ENCODE results near the gene CITED4. TPM values are rescaled to one million over a fixed set of nuclear protein-coding genes. Genes with fewer than 3 reads are reported as not detected.

Gene CITED4
- total RNA-seq, 1 experiment from 2014 or later = 10.6 TPM

GRCh38 chr1:40822890-40823289, 39.3 kb downstream of the CITED4 start:
- ChIA-PET CTCF (no interaction called here), POLR2A (ENCODE audit: unreplicated experiment) (no interaction called here)
- H3K4me3 ChIP-seq (ENCODE audit: low read length) = no peak overlapping the region
- H3K4me1 ChIP-seq (ENCODE audit: insufficient read depth, low read length) = no peaks in the 10 kb centered on the region
- no peak overlapping the region for H3K4me2 ChIP-seq (ENCODE audit: low read length)
- no peak overlapping the region for H3K27ac ChIP-seq (ENCODE audit: low read length)
- intact Hi-C loops (cut with micrococcal nuclease) = no loop called here
- TF ChIP-seq EZH2 (IDR thresholded peaks at IDR 0.05; ENCODE audit: low read length, unreplicated experiment) = no peak
- TF ChIP-seq EZH2phosphoT487 (IDR thresholded peaks at IDR 0.05; ENCODE audit: borderline replicate concordance, low read length) = no peak
- TF ChIP-seq, protein P1, sequence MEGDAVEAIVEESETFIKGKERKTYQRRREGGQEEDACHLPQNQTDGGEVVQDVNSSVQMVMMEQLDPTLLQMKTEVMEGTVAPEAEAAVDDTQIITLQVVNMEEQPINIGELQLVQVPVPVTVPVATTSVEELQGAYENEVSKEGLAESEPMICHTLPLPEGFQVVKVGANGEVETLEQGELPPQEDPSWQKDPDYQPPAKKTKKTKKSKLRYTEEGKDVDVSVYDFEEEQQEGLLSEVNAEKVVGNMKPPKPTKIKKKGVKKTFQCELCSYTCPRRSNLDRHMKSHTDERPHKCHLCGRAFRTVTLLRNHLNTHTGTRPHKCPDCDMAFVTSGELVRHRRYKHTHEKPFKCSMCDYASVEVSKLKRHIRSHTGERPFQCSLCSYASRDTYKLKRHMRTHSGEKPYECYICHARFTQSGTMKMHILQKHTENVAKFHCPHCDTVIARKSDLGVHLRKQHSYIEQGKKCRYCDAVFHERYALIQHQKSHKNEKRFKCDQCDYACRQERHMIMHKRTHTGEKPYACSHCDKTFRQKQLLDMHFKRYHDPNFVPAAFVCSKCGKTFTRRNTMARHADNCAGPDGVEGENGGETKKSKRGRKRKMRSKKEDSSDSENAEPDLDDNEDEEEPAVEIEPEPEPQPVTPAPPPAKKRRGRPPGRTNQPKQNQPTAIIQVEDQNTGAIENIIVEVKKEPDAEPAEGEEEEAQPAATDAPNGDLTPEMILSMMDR (conservative IDR thresholded peaks at IDR 0.05; ENCODE audit: low read depth, low read length) = no peak
- no TSS peak for BruUV-seq (replicated peaks)
- no peaks in the 10 kb centered on the region for H3K27me3 ChIP-seq (ENCODE audit: low read length)
- H3K9me2 ChIP-seq (replicated peaks; ENCODE audit: low read length) = no peaks in the 10 kb centered on the region
- H3K9ac ChIP-seq (ENCODE audit: low read length) = no peak overlapping the region
- H2AFZ ChIP-seq (ENCODE audit: low read length) = no peak overlapping the region
- no peak for ATAC-seq
- H3K36me3 ChIP-seq (ENCODE audit: low read depth, low read length) = no peaks in the 10 kb centered on the region
- H4K20me1 ChIP-seq (ENCODE audit: low read length) = no peaks in the 10 kb centered on the region
- no peaks in the 10 kb centered on the region for H3K79me2 ChIP-seq (ENCODE audit: low read length)
- no peaks in the 10 kb centered on the region for H3K9me3 ChIP-seq (ENCODE audit: low read length)
- no peak for DNase-seq
- H3F3A ChIP-seq (ENCODE audit: low read length, unreplicated experiment) = no peaks in the 10 kb centered on the region

DNA sequence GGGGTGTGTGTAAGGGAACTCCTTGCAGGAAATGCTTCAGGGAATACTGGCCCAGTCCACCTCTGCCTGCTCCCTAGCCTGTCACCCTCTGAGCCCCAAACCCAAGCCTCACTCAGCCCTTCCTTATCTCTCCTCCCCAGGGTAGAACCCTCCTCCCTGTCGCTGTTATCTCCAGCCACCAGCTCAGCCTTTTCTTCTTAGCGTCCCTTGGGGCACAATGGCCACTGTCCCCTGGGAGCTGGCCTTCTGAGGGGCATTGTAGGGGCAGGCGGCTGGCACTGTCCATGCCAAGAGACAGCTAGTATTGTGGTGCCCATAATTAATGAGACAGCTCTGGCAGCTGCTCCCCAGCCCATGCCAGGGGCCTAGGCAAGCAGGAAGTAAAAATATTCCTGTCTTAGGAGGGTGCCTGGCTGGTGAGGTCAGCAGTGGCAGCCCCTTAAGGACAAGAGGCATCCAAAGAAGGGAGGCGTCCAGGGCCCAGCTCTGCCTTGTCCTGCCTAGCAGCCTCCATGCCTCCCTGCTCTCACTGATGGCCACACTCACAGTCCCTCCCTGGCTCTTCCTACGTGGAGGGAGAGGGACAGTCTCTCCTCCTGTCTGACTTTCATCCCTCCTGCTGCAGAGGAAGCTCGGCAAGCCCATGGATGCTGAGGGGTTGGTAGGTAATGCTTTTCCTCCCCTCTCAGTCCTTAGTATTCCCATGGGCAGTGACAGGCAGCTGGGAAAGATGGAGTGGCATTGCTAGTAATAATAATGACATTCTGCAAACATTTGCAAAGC, 41.1 kb downstream of the CITED4 start:
- no peaks in the 10 kb centered on the region for H3F3A ChIP-seq (ENCODE audit: low read length, unreplicated experiment)
- H3K9me2 ChIP-seq (replicated peaks; ENCODE audit: low read length) = no peaks in the 10 kb centered on the region
- H3K4me1 ChIP-seq (ENCODE audit: insufficient read depth, low read length) = no peaks in the 10 kb centered on the region
- intact Hi-C loops (cut with micrococcal nuclease) = no loop called here
- no peaks in the 10 kb centered on the region for H3K27me3 ChIP-seq (ENCODE audit: low read length)
- H3K27ac ChIP-seq (ENCODE audit: low read length) = no peak overlapping the region
- BruUV-seq (replicated peaks) = no TSS peak
- ATAC-seq (no peak), DNase-seq (no peak)
- H3K9me3 ChIP-seq (ENCODE audit: low read length) = no peaks in the 10 kb centered on the region
- H2AFZ ChIP-seq (ENCODE audit: low read length) = no peak overlapping the region
- H3K36me3 ChIP-seq (ENCODE audit: low read depth, low read length) = no peaks in the 10 kb centered on the region
- no peaks in the 10 kb centered on the region for H3K79me2 ChIP-seq (ENCODE audit: low read length)
- H3K4me2 ChIP-seq (ENCODE audit: low read length) = no peak overlapping the region
- no peak overlapping the region for H3K9ac ChIP-seq (ENCODE audit: low read length)
- ChIA-PET CTCF (no interaction called here), POLR2A (ENCODE audit: unreplicated experiment) (no interaction called here)
- TF ChIP-seq, protein P1 (conservative IDR thresholded peaks at IDR 0.05; ENCODE audit: low read depth, low read length) = no peak
- TF ChIP-seq EZH2phosphoT487 (IDR thresholded peaks at IDR 0.05; ENCODE audit: borderline replicate concordance, low read length) (no peak), EZH2 (IDR thresholded peaks at IDR 0.05; ENCODE audit: low read length, unreplicated experiment) (no peak)
- H3K4me3 ChIP-seq (ENCODE audit: low read length) = no peak overlapping the region
- no peaks in the 10 kb centered on the region for H4K20me1 ChIP-seq (ENCODE audit: low read length)

DNA sequence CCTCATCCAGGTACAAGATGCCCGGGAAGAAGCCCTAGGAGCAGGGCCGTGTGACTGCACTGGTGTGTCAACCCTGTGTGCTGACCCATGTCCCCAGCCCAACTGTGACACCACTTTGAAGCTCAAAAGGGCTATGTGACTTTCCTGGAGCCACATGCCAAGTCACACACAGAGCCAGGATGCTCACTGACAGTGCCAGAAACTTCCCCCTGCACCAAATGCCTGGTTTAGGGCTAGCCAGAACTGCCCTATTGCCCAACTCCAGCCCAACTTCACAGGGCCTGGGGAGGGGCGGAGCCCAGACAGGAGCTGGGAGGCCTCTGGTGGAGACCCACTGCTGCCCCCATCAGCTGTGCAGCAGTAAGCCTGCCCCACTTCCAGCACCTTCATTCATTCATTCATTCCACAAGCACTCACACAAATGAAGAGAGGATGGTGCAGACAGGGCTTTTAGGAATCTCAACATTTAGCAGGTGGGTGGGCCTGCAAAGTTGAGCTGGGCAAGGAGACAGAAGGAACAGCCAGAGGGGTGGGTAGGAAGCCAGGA, 41.8 kb downstream of the CITED4 start:
- no peaks in the 10 kb centered on the region for H3K27me3 ChIP-seq (ENCODE audit: low read length)
- DNase-seq (no peak), ATAC-seq (0 out of 2 replicates have a peak, but pooled peaks have one; percentile 20)
- H3K9ac ChIP-seq (ENCODE audit: low read length) = no peak overlapping the region
- no peaks in the 10 kb centered on the region for H4K20me1 ChIP-seq (ENCODE audit: low read length)
- ChIA-PET CTCF (no interaction called here), POLR2A (ENCODE audit: unreplicated experiment) (no interaction called here)
- H3K9me2 ChIP-seq (replicated peaks; ENCODE audit: low read length) = no peaks in the 10 kb centered on the region
- no peak overlapping the region for H3K27ac ChIP-seq (ENCODE audit: low read length)
- H3K4me3 ChIP-seq (ENCODE audit: low read length) = no peak overlapping the region
- H3K36me3 ChIP-seq (ENCODE audit: low read depth, low read length) = no peaks in the 10 kb centered on the region
- intact Hi-C loops (cut with micrococcal nuclease) = no loop called here
- no peak for TF ChIP-seq EZH2phosphoT487 (IDR thresholded peaks at IDR 0.05; ENCODE audit: borderline replicate concordance, low read length)
- TF ChIP-seq, protein P1 (conservative IDR thresholded peaks at IDR 0.05; ENCODE audit: low read depth, low read length) = no peak; the same call in 1 of the 2 replicates
- TF ChIP-seq EZH2 (IDR thresholded peaks at IDR 0.05; ENCODE audit: low read length, unreplicated experiment) = no peak
- H3K4me2 ChIP-seq (ENCODE audit: low read length) = no peak overlapping the region
- no peaks in the 10 kb centered on the region for H3K9me3 ChIP-seq (ENCODE audit: low read length)
- H3K4me1 ChIP-seq (ENCODE audit: insufficient read depth, low read length) = no peaks in the 10 kb centered on the region
- no peaks in the 10 kb centered on the region for H3K79me2 ChIP-seq (ENCODE audit: low read length)
- no TSS peak for BruUV-seq (replicated peaks)
- no peaks in the 10 kb centered on the region for H3F3A ChIP-seq (ENCODE audit: low read length, unreplicated experiment)
- no peak overlapping the region for H2AFZ ChIP-seq (ENCODE audit: low read length)

Measured in PC-3 (cell line).